Activated CD4-positive, alpha-beta memory T cell treated with anti-CD3 and anti-CD28 coated beads for 36 hours (primary cell): ENCODE results near the gene DUSP6. TPM values are rescaled to one million over a fixed set of nuclear protein-coding genes. Genes with fewer than 3 reads are reported as not detected.

ENCODE experiments used
- CTCF ChIA-PET: fragments of 350-600 bp; sonication (Branson Sonifier 250); formaldehyde crosslinking; loops from one replicate; lab custom pipeline; 2021; ENCODE audit warnings: antibody characterized with exemption, inconsistent platforms; lab: Charles Lee
- POLR2A ChIA-PET: fragments of 350-600 bp; sonication (Branson Sonifier 250); formaldehyde crosslinking; loops from one replicate; lab custom pipeline; 2021; ENCODE audit warnings: antibody characterized with exemption; lab: Charles Lee
- DNase-seq: peaks from one replicate; pipeline ENCODE4 v3.0.0-alpha.2; 2020
- H3K27ac Mint-ChIP-seq: one replicate; pipeline ENCODE4 v1.8.0; 2021; ENCODE audit warnings: mixed read lengths
- H3K27me3 Mint-ChIP-seq: one replicate; pipeline ENCODE4 v1.8.0; 2021; ENCODE audit warnings: mixed read lengths
- H3K36me3 Mint-ChIP-seq: one replicate; pipeline ENCODE4 v1.8.0; 2021; ENCODE audit warnings: mixed read lengths
- H3K4me1 Mint-ChIP-seq: one replicate; pipeline ENCODE4 v1.8.0; 2021; ENCODE audit warnings: low read depth, mixed read lengths
- H3K4me3 Mint-ChIP-seq: one replicate; pipeline ENCODE4 v1.8.0; 2021; ENCODE audit warnings: mild to moderate bottlenecking, mixed read lengths
- H3K9me3 Mint-ChIP-seq: one replicate; pipeline ENCODE4 v1.8.0; 2021; ENCODE audit warnings: mixed read lengths
- intact Hi-C: fragments of 100-400 bp; cut with micrococcal nuclease; formaldehyde crosslinking; loops from one replicate; pipeline ENCODE4 v1.15.1; 2023
- total RNA-seq, 2 experiments: library from RNA; stranded (reverse); gene quantifications; one replicate each; pipeline ENCODE4 v1.2.3, GENCODE V29; 2021

The DUSP6 gene
- total RNA-seq, 2 experiments from 2014 or later, result 86.7 to 87.9 TPM

DNA sequence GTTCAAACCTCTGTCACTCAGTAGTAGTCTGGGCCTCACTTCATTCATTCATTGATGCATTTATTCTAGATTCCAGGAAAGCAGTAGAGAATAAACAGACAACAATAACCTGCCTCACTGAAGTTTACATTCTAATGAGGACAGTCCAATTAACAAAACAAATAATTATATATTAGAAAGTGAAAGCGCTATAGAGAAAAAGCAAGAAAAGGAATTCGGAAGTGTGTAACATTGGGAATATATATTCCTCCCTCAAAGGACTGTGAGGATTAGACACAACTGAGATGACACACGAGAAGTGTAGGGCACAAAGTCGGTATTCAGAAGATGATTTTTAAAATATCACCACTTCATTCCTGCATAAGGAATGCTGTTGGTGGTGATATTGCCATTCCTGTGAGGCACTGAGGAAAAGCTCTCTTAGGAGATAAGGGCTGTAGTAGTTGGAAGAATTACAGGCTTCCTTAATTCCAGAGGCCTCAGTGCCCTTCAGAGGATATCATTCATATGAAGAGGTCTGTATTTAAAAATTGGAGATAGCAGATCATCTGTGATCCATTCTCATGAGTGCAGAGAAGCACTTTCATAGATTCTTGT is 3.9 kb upstream of the DUSP6 start:
- no peak overlapping the region for H3K27ac Mint-ChIP-seq
- H3K9me3 Mint-ChIP-seq, result no peaks in the 10 kb centered on the region
- intact Hi-C loops, result loop anchor here (10.0 kb wide), 2 partner anchors 589 to 1121 kb away; no protein-coding TSS in a partner anchor
- no peak overlapping the region for H3K4me3 Mint-ChIP-seq
- H3K4me1 Mint-ChIP-seq, result peaks cover 13% of the 10 kb centered on the region
- H3K27me3 Mint-ChIP-seq, result no peaks in the 10 kb centered on the region
- peaks cover 7% of the 10 kb centered on the region for H3K36me3 Mint-ChIP-seq
- ChIA-PET CTCF (no interaction called here), POLR2A (no interaction called here)
- DNase-seq, result no peak

DNA sequence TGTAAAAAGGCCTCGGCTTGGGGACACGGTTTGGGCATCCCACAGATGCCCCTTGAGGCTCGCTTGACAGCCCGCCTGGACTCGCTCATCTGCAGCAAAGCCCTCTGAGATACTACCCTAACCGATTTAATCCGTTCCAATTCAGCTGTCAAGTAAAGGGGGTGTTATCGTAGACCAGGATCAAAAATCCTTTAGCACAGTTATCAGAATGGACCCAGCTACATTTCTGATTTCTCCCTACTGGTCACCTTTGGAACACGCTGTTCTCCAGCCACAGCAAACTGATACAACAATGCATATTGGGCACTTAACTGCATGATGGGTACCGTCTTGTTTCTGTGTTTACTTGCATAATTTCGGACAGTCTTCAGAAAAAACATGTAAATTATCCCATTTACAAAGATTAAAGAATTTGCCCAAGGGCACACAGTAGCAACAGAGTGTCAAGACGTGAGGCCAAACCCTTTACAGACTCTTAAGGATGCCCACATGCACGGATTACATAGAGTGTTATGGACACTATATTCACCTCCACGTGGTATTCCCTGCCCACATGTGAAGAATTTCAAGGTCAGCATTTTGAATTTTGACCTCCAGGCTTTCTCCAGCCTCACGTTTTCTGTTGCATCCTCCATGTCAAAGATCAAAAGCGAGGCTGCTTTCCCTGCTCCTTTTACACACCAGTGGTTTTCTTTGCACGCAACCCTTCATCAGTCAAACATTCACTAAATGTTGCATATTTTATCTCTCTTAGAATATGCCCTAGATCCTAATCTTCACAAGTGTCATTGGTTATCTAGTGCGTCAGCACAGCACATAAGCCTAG is 3.2 kb upstream of the DUSP6 start:
- DNase-seq, result no peak
- POLR2A ChIA-PET, result interaction anchor here (5.4 kb wide), 1 partner anchor 316 kb away, joined by 51 read pairs; no protein-coding TSS in a partner anchor
- peaks cover 2% of the 10 kb centered on the region for H3K27me3 Mint-ChIP-seq
- intact Hi-C loops, result loop anchor here (2.0 to 10.0 kb wide), 3 partner anchors 71 to 1121 kb away; no protein-coding TSS in a partner anchor
- peak overlapping the region; percentile 91 for H3K27ac Mint-ChIP-seq
- peaks cover 16% of the 10 kb centered on the region for H3K4me1 Mint-ChIP-seq
- H3K36me3 Mint-ChIP-seq, result peaks cover 13% of the 10 kb centered on the region
- H3K9me3 Mint-ChIP-seq, result no peaks in the 10 kb centered on the region
- H3K4me3 Mint-ChIP-seq, result peak overlapping the region; percentile 92
- CTCF ChIA-PET, result interaction anchor here (1.4 to 1.7 kb wide), 2 partner anchors 8 to 10 kb away, joined by 5 read pairs; no protein-coding TSS in a partner anchor

- no peak for DNase-seq
- Mint-ChIP-seq H3K36me3 (peaks cover 21% of the 10 kb centered on the region), H3K9me3 (no peaks in the 10 kb centered on the region), H3K27ac (peak overlapping the region; percentile 91), H3K4me3 (peak overlapping the region; percentile 92), H3K27me3 (peaks cover 2% of the 10 kb centered on the region), H3K4me1 (peaks cover 21% of the 10 kb centered on the region)
- POLR2A ChIA-PET, result interaction anchor here (0.6 to 5.4 kb wide), 9 partner anchors 8 to 315 kb away, joined by 3 to 59 read pairs (median 8); partner anchors contain the start of genes GALNT4 and POC1B
- intact Hi-C loops, result loop anchor here (1.0 to 10.0 kb wide), 6 partner anchors 72 to 1212 kb away; partner anchors contain the start of genes CEP290 and TMTC3
- CTCF ChIA-PET, result interaction anchor here (0.9 to 1.7 kb wide), 5 partner anchors 9 to 335 kb away, joined by 3 to 9 read pairs (median 5); no protein-coding TSS in a partner anchor
Observed at GRCh38 chr12:89354612-89355067, 2.3 kb upstream of the DUSP6 start.

DNA sequence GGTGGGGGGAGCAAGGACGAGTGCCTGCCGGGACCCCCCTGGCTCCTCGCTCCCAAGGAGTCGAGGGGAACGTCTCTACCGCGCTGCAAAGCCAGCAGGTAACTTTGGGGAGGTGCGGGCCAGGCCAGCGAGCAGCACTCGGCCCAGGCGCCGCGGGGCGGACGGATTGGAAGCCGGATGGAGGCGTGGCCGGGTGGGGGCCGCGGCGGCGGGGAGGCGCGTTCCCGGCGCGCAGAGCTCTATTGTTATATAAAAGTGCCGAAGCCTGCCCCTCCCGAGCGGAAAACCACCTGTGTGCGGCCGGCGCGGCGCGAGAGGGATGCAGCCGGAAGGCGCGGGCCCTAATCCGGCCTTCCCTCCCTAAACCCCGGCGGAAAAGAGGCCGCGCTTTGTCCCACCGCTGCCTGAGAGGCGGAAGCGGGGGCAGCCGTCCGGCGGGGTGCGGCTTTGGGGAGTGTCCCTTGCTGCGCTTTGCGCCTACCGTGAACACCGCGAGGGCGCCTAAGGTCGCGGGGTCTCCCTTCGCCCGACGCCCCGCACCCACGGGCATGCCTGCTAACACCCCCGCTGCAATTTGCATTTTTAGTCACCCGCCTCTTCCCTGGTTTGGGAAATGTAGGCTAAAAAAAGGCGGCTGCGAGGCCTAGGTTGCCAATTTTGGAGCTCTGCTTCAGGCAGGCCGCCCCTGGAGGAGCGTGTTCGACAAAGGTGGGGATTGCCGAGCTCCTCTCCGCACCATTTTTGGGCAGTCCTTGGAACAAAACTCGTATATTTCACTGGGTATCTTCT is 1.7 kb upstream of the DUSP6 start:
- Mint-ChIP-seq H3K4me1 (peaks cover 24% of the 10 kb centered on the region), H3K4me3 (peak overlapping the region; percentile 92), H3K9me3 (no peaks in the 10 kb centered on the region), H3K27me3 (peaks cover 2% of the 10 kb centered on the region), H3K27ac (peak overlapping the region; percentile 91), H3K36me3 (peaks cover 27% of the 10 kb centered on the region)
- DNase-seq, result peak; percentile 87
- intact Hi-C loops, result loop anchor here (1.0 to 10.0 kb wide), 9 partner anchors 45 to 1212 kb away; partner anchors contain the start of genes CEP290 and TMTC3
- POLR2A ChIA-PET, result interaction anchor here (0.6 to 5.4 kb wide), 13 partner anchors 8 to 355 kb away, joined by 3 to 59 read pairs (median 4); partner anchors contain the start of genes GALNT4 and POC1B
- CTCF ChIA-PET, result interaction anchor here (0.6 to 1.7 kb wide), 7 partner anchors 8 to 334 kb away, joined by 3 to 9 read pairs (median 4); no protein-coding TSS in a partner anchor

DNA sequence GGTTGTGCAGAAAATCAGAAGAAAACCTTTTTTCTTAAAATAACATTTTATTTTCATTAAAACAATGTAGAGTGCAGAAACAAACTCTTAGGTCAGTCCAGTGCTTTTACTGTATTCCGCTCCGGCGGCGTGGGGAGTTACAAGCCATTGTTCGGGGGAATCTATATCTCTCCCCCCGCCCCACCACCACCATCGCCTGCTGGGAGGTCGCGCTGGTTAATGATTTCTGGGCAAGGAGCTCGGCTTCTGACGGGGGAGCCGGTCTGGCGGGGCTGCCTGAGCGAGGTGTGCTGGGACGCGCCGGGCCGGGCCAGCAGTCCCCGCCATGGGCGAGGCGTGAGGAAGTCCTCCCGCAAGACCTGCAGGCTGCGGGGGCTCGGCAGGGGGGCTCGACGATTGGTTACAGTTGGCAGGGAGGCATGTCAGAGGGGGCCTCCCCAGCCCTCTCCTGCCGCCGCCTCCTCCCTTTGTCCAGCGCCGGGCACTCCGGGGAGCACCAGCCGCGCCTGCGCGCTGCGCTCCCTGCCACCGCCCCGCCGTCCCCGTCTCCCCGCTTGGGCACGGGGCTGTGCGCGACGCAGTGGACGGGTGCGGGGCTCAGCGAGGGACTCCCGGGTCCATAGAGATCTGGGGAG is 1.0 kb upstream of the DUSP6 start:
- ChIA-PET CTCF (interaction anchor here (0.6 to 3.1 kb wide), 8 partner anchors 11 to 334 kb away, joined by 3 to 15 read pairs (median 4); partner anchors contain the start of gene GALNT4), POLR2A (interaction anchor here (1.0 to 5.4 kb wide), 14 partner anchors 10 to 356 kb away, joined by 3 to 59 read pairs (median 12); partner anchors contain the start of genes GALNT4 and POC1B)
- DNase-seq, result peak; percentile 69
- Mint-ChIP-seq H3K27ac (peak overlapping the region; percentile 96), H3K27me3 (peaks cover 2% of the 10 kb centered on the region), H3K9me3 (no peaks in the 10 kb centered on the region), H3K4me1 (peaks cover 31% of the 10 kb centered on the region), H3K4me3 (peak overlapping the region; percentile 92), H3K36me3 (peaks cover 34% of the 10 kb centered on the region)
- intact Hi-C loops, result loop anchor here (2.0 to 10.0 kb wide), 6 partner anchors 45 to 1119 kb away; no protein-coding TSS in a partner anchor

DNA sequence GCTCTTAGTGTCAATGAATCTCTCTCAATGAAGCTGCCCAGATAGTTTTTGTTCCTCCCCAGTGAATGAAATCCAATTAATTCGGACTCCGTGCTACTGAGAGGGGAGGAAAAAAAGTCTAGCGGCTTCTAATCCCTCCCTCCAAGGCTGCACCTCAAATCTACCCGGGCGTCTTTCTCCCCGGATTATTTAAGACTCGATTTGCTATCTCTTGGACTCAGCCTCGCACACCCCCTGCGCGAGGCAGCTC is 134 bp downstream of the DUSP6 start:
- Mint-ChIP-seq H3K27me3 (peaks cover 2% of the 10 kb centered on the region), H3K36me3 (peaks cover 44% of the 10 kb centered on the region), H3K4me3 (peak overlapping the region; percentile 92), H3K27ac (peak overlapping the region; percentile 96), H3K9me3 (no peaks in the 10 kb centered on the region), H3K4me1 (peaks cover 41% of the 10 kb centered on the region)
- CTCF ChIA-PET, result interaction anchor here (1.0 to 3.1 kb wide), 11 partner anchors 107 to 333 kb away, joined by 3 to 15 read pairs (median 4); partner anchors contain the start of gene GALNT4
- POLR2A ChIA-PET, result interaction anchor here (0.8 to 5.4 kb wide), 21 partner anchors 11 to 313 kb away, joined by 3 to 59 read pairs (median 8); partner anchors contain the start of genes GALNT4 and POC1B
- intact Hi-C loops, result loop anchor here (1.0 to 10.0 kb wide), 18 partner anchors 11 to 1117 kb away; partner anchors contain the start of gene POC1B
- no peak for DNase-seq

DNA sequence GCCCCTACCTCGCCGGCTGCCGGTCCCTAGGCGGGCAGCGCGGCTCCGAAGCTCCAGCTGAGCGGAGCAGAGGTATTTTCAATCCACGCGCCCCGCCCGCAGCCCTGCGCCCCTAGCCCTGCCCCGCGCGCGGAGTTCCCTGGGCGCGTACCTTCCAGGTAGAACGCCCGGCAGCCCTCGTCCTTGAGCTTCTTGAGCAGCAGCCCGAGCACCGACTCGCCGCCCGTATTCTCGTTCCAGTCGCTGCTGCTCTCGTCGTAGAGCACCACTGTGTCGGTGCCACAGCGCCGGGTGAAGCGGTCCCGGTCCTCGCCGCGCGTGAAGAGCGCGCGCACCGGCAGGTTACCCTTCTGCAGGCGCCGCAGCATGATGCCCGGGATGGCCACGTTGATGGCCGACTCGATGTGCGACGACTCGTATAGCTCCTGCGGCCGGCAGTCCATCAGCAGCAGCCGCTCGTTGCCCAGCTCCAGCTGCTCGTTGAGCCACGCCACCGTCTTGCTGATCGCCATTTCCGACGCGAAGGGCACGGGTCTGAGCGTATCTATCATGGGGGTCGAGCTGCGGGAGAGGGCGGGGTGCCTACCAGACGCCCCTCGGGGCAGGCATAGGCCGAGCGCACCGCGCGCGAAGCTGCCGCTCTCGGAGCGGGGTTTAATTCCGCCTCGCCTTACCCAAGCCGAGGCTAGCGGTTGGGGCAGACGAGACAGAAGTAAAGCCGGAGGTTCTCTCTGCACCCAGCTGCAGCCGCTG is 636 bp downstream of the DUSP6 start:
- peak overlapping the region; percentile 92 for H3K4me3 Mint-ChIP-seq
- H3K4me1 Mint-ChIP-seq, result peaks cover 46% of the 10 kb centered on the region
- ChIA-PET POLR2A (interaction anchor here (0.8 to 5.4 kb wide), 20 partner anchors 12 to 312 kb away, joined by 3 to 59 read pairs (median 8); partner anchors contain the start of genes GALNT4 and POC1B), CTCF (interaction anchor here (0.6 to 3.1 kb wide), 15 partner anchors 19 to 334 kb away, joined by 3 to 15 read pairs (median 4); partner anchors contain the start of gene GALNT4)
- H3K27ac Mint-ChIP-seq, result peak overlapping the region; percentile 96
- peaks cover 44% of the 10 kb centered on the region for H3K36me3 Mint-ChIP-seq
- peaks cover 2% of the 10 kb centered on the region for H3K27me3 Mint-ChIP-seq
- H3K9me3 Mint-ChIP-seq, result no peaks in the 10 kb centered on the region
- intact Hi-C loops, result loop anchor here (1.0 to 10.0 kb wide), 18 partner anchors 12 to 1117 kb away; partner anchors contain the start of gene POC1B
- DNase-seq, result peak; percentile 55

DNA sequence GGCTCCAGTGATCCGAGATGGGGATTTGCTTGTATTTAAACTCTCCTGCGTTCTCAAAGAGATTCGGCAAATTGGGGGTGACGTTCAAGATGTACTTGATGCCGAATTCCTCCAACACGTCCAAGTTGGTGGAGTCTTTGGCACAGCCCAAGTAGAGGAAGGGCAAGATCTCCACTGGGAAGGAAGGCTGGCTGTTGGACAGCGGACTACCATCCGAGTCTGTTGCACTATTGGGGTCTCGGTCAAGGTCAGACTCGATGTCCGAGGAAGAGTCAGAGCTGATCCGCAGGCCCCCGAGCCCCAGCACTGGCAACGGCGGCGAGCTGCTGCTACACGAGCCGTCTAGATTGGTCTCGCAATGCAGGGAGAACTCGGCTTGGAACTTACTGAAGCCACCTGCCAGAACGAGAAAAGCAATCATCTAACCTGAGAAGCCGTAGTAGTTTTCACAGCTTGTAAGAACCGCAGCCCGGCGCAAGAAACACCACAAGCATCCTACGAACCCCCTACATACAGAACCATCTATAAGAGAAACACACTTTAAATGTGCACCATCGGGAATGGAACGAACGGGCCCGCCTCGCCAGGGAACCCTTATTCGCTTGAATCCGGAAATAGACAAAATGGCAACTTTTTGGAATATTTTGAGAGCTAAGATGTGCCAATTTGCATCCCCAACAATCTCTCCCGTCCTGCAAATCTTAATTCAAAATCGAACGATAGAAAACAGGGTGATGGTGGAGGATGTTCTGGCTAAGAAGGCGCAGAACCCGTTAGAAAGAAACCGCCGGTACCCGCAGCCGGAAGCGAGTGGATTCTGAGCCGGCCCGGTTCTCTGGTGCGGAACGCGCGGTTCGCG is 1.4 kb downstream of the DUSP6 start:
- peaks cover 54% of the 10 kb centered on the region for H3K4me1 Mint-ChIP-seq
- ChIA-PET POLR2A (interaction anchor here (1.2 to 5.4 kb wide), 15 partner anchors 12 to 312 kb away, joined by 4 to 59 read pairs (median 13); partner anchors contain the start of genes GALNT4 and POC1B), CTCF (interaction anchor here (0.6 to 3.1 kb wide), 9 partner anchors 18 to 333 kb away, joined by 3 to 15 read pairs (median 4); partner anchors contain the start of gene GALNT4)
- peak overlapping the region; percentile 96 for H3K27ac Mint-ChIP-seq
- peak overlapping the region; percentile 92 for H3K4me3 Mint-ChIP-seq
- peaks cover 2% of the 10 kb centered on the region for H3K27me3 Mint-ChIP-seq
- no peaks in the 10 kb centered on the region for H3K9me3 Mint-ChIP-seq
- peak; percentile 28 for DNase-seq
- intact Hi-C loops, result loop anchor here (5.0 to 10.0 kb wide), 3 partner anchors 594 to 1116 kb away; no protein-coding TSS in a partner anchor
- peaks cover 46% of the 10 kb centered on the region for H3K36me3 Mint-ChIP-seq

DNA sequence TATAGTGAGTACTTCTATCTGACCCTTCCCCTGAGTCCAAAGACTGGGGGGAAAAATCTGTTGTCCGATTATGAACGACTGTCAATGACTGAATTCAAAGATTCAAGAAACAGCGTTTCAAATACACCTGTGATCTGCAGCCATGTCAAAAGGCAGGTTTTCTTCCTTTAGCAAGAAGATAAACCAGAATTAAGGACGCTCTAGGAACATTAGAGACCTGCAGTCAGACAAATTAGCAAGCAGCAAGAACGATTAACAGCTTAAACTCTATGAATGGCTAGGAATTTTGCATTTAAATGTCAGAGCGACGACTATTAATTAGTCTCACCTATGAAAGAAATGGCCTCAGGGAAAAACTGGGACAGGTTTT is 2.1 kb downstream of the DUSP6 start:
- H3K9me3 Mint-ChIP-seq, result no peaks in the 10 kb centered on the region
- H3K27me3 Mint-ChIP-seq, result peaks cover 2% of the 10 kb centered on the region
- peaks cover 58% of the 10 kb centered on the region for H3K4me1 Mint-ChIP-seq
- peak overlapping the region; percentile 92 for H3K4me3 Mint-ChIP-seq
- peak overlapping the region; percentile 96 for H3K27ac Mint-ChIP-seq
- ChIA-PET CTCF (interaction anchor here (2.6 to 3.1 kb wide), 2 partner anchors 105 to 311 kb away, joined by 15 read pairs; no protein-coding TSS in a partner anchor), POLR2A (interaction anchor here (1.2 to 5.4 kb wide), 5 partner anchors 105 to 311 kb away, joined by 4 to 59 read pairs (median 13); no protein-coding TSS in a partner anchor)
- no peak for DNase-seq
- intact Hi-C loops, result loop anchor here (5.0 to 10.0 kb wide), 3 partner anchors 595 to 1115 kb away; no protein-coding TSS in a partner anchor
- peaks cover 46% of the 10 kb centered on the region for H3K36me3 Mint-ChIP-seq
